Measurements from ENCODE around the gene LRRC4C. TPM values are rescaled to one million over a fixed set of nuclear protein-coding genes. Genes with fewer than 3 reads are reported as not detected.

Gene LRRC4C
- total RNA-seq, 1 experiment from 2014 or later, result not detected

- intact Hi-C loops (cut with micrococcal nuclease; ENCODE audit: unreplicated experiment), result no loop called here
Observed at GRCh38 chr11:41053894-41054293, 405.6 kb downstream of the LRRC4C start.

GRCh38 chr11:41051919-41052635 is 407.4 kb downstream of the LRRC4C start:
- CTCF ChIA-PET, result no interaction called here

More at GRCh38 chr11:41053894-41054293, 405.6 kb downstream of the LRRC4C start:
- H3K4me1 Mint-ChIP-seq (ENCODE audit: low read depth, unreplicated experiment), result no peaks in the 10 kb centered on the region
- DNase-seq, result no peak
- H3K27ac Mint-ChIP-seq (ENCODE audit: unreplicated experiment), result no peak overlapping the region
- CTCF ChIA-PET, result no interaction called here
- no peaks in the 10 kb centered on the region for H3K36me3 Mint-ChIP-seq (ENCODE audit: insufficient read depth, unreplicated experiment)
- H3K4me3 Mint-ChIP-seq (ENCODE audit: low read depth, unreplicated experiment), result no peak overlapping the region
- BruUV-seq (replicated peaks), result no TSS peak
- no peak for TF ChIP-seq CTCF (IDR thresholded peaks at IDR 0.05; ENCODE audit: unreplicated experiment)
- H3K27me3 Mint-ChIP-seq (ENCODE audit: unreplicated experiment), result no peaks in the 10 kb centered on the region
- H3K9me3 Mint-ChIP-seq (ENCODE audit: low read depth, unreplicated experiment), result peaks cover 13% of the 10 kb centered on the region

GRCh38 chr11:41050791-41051190 is 408.7 kb downstream of the LRRC4C start:
- peaks cover 16% of the 10 kb centered on the region for H3K9me3 Mint-ChIP-seq (ENCODE audit: low read depth, unreplicated experiment)
- H3K4me1 Mint-ChIP-seq (ENCODE audit: low read depth, unreplicated experiment), result no peaks in the 10 kb centered on the region
- CTCF ChIA-PET, result no interaction called here
- H3K27ac Mint-ChIP-seq (ENCODE audit: unreplicated experiment), result no peak overlapping the region
- no peak for TF ChIP-seq CTCF (IDR thresholded peaks at IDR 0.05; ENCODE audit: unreplicated experiment)
- no peaks in the 10 kb centered on the region for H3K27me3 Mint-ChIP-seq (ENCODE audit: unreplicated experiment)
- H3K4me3 Mint-ChIP-seq (ENCODE audit: low read depth, unreplicated experiment), result no peak overlapping the region
- intact Hi-C loops (cut with micrococcal nuclease; ENCODE audit: unreplicated experiment), result no loop called here
- H3K36me3 Mint-ChIP-seq (ENCODE audit: insufficient read depth, unreplicated experiment), result no peaks in the 10 kb centered on the region
- DNase-seq, result no peak
- BruUV-seq (replicated peaks), result no TSS peak

More at GRCh38 chr11:41051919-41052635, 407.4 kb downstream of the LRRC4C start:
- H3K4me3 Mint-ChIP-seq (ENCODE audit: low read depth, unreplicated experiment), result no peak overlapping the region
- H3K36me3 Mint-ChIP-seq (ENCODE audit: insufficient read depth, unreplicated experiment), result no peaks in the 10 kb centered on the region
- intact Hi-C loops (cut with micrococcal nuclease; ENCODE audit: unreplicated experiment), result no loop called here
- no peak for DNase-seq
- BruUV-seq (replicated peaks), result no TSS peak
- no peak for TF ChIP-seq CTCF (IDR thresholded peaks at IDR 0.05; ENCODE audit: unreplicated experiment)
- H3K27me3 Mint-ChIP-seq (ENCODE audit: unreplicated experiment), result no peaks in the 10 kb centered on the region
- no peak overlapping the region for H3K27ac Mint-ChIP-seq (ENCODE audit: unreplicated experiment)
- H3K4me1 Mint-ChIP-seq (ENCODE audit: low read depth, unreplicated experiment), result no peaks in the 10 kb centered on the region
- H3K9me3 Mint-ChIP-seq (ENCODE audit: low read depth, unreplicated experiment), result peaks cover 16% of the 10 kb centered on the region

- no TSS peak for BruUV-seq (replicated peaks)
Observed at GRCh38 chr11:41047229-41047628, 412.2 kb downstream of the LRRC4C start.

More at GRCh38 chr11:41047229-41047628, 412.2 kb downstream of the LRRC4C start:
- no peak for TF ChIP-seq CTCF (IDR thresholded peaks at IDR 0.05; ENCODE audit: unreplicated experiment)
- peaks cover 12% of the 10 kb centered on the region for H3K9me3 Mint-ChIP-seq (ENCODE audit: low read depth, unreplicated experiment)
- intact Hi-C loops (cut with micrococcal nuclease; ENCODE audit: unreplicated experiment), result no loop called here
- H3K36me3 Mint-ChIP-seq (ENCODE audit: insufficient read depth, unreplicated experiment), result no peaks in the 10 kb centered on the region
- no peak for DNase-seq
- no peaks in the 10 kb centered on the region for H3K27me3 Mint-ChIP-seq (ENCODE audit: unreplicated experiment)
- CTCF ChIA-PET, result no interaction called here
- no peaks in the 10 kb centered on the region for H3K4me1 Mint-ChIP-seq (ENCODE audit: low read depth, unreplicated experiment)
- no peak overlapping the region for H3K27ac Mint-ChIP-seq (ENCODE audit: unreplicated experiment)
- no peak overlapping the region for H3K4me3 Mint-ChIP-seq (ENCODE audit: low read depth, unreplicated experiment)
